H4 (cell line): ENCODE results near the gene MEGF6. TPM values are rescaled to one million over a fixed set of nuclear protein-coding genes. Genes with fewer than 3 reads are reported as not detected.

Source experiments
- DNase-seq: peaks from one replicate; pipeline ENCODE4 v3.0.0-alpha.2; 2015; ENCODE audit warnings: low spot score
- total RNA-seq: library from RNA; depleted of rRNA; stranded (reverse); fragments of >200 nt; shearing (Covaris generic); gene quantifications from 2 replicates; pipeline ENCODE4 v1.2.3, GENCODE V29; 2014

MEGF6 gene
- total RNA-seq, 1 experiment from 2014 or later: 1.1 TPM

GRCh38 chr1:3645666-3646355 is 34.5 kb upstream of the MEGF6 start:
- no peak for DNase-seq

DNA sequence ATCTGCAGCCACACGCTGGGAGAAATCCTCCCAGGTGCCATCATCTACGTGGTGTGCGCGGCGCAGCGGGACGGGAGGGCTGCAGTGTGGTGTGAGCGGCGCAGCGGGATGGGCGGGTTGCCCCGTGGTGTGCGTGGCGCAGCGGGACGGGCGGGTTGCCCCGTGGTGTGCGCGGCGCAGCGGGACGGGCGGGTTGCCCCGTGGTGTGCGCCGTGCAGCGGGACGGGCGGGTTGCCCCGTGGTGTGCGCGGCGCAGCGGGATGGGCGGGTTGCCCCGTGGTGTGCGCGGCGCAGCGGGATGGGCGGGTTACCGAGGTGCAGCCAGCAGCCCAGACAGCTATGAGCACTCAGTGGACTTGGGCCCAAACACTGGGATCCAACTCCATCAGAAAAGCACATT is 33.9 kb upstream of the MEGF6 start:
- DNase-seq: no peak

DNA sequence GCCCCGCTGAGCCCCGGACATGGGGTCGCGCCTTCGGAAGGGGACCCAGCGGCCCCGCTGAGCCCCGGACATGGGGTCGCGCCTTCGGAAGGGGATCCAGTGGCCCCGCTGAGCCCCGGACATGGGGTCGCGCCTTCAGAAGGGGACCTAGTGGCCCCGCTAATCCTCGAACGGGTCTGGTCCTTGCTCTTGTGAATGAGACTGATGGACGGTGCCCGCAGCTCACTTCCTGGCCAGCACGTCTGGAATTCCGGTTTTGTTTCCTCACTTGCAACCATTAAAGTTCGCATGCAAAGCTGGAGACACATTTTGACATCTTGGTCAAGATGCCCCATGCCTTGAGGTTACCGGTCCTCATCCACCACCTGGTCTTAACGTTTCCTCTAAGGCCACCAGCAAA is 33.0 kb upstream of the MEGF6 start:
- DNase-seq: no peak

GRCh38 chr1:3642919-3643675 is 31.8 kb upstream of the MEGF6 start:
- DNase-seq: no peak

DNA sequence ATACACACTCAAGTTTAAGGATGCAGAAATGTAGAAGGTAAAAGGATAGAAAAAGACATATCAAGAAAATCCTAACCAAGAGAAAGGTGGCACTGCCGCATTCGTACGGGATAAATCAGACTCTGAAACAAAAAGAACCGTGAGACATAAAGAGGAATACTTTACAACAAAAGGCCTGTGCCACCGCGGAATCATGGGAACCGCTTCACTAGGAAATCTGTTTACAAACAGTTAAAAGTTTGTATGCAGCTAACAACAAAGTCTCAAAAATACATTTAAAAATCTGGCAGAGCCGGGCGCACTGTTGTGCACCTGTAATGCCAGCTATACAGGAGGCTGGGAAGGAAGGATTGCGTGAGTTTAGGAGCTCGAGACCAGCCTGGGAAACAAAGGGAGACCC is 30.5 kb upstream of the MEGF6 start:
- no peak for DNase-seq

- DNase-seq: no peak
These were observed 29.9 kb upstream of the MEGF6 start for GRCh38 chr1:3641046-3641760.

DNA sequence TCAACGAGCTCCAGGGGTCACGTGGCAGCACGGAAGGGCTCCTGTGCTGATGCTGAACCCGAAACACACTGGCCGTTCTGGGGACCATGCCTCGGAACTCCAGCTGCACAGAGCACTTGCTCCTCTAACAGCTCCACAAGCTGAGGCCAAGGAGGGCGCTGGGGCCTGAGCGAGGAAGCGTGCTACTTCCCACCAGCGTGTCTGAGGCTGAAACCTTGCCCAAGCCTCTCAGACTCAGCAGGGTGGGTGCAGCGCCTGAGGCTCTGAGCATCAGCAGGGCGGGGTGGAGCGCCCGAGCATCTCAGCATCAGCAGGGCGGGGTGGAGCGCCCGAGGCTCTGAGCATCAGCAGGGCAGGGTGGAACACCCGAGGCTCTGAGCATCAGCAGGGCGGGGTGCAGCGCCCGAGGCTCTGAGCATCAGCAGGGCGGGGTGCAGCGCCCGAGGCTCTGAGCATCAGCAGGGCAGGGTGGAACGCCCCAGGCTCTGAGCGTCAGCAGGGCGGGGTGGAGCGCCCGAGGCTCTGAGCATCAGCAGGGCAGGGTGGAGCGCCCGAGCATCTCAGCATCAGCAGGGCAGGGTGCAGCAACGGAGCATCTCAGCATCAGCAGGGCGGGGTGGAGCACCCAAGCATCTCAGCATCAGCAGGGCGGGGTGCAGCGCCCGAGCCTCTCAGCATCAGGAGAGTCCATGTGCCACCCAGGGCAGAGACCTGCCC is 29.0 kb upstream of the MEGF6 start:
- DNase-seq: no peak

DNA sequence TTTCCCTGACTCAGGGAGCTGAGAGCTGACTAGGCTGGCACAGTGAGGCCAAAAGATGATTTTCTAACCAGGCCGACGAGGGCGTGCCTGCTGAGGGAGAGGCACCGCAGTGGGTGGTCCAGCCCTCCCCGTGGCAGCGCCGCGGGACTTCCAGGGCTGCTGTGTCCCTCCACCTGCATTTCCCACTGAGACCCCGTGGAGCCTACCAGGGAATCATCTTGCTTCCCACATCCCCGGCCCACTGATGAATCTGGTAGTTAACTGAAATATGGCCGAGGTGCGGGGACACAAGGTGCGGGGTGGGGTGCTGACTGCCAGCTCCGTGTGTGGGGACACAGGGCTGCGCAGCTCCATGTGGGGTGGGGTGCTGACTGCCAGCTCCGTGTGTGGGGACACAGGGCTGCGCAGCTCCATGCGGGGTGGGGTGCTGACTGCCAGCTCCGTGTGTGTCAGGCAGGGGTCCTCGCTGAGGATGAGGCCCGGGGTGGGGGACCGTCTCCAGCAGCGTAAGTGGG is 28.1 kb upstream of the MEGF6 start:
- no peak for DNase-seq

GRCh38 chr1:3638676-3639075 is 27.4 kb upstream of the MEGF6 start:
- no peak for DNase-seq

- no peak for DNase-seq
These were observed 26.7 kb upstream of the MEGF6 start for GRCh38 chr1:3638027-3638426.

GRCh38 chr1:3636531-3636930 is 25.2 kb upstream of the MEGF6 start:
- no peak for DNase-seq

- DNase-seq: no peak
These were observed 24.8 kb upstream of the MEGF6 start for GRCh38 chr1:3636080-3636479.

GRCh38 chr1:3634059-3634800 is 22.9 kb upstream of the MEGF6 start:
- DNase-seq: no peak

GRCh38 chr1:3633344-3634058 is 22.2 kb upstream of the MEGF6 start:
- no peak for DNase-seq

DNA sequence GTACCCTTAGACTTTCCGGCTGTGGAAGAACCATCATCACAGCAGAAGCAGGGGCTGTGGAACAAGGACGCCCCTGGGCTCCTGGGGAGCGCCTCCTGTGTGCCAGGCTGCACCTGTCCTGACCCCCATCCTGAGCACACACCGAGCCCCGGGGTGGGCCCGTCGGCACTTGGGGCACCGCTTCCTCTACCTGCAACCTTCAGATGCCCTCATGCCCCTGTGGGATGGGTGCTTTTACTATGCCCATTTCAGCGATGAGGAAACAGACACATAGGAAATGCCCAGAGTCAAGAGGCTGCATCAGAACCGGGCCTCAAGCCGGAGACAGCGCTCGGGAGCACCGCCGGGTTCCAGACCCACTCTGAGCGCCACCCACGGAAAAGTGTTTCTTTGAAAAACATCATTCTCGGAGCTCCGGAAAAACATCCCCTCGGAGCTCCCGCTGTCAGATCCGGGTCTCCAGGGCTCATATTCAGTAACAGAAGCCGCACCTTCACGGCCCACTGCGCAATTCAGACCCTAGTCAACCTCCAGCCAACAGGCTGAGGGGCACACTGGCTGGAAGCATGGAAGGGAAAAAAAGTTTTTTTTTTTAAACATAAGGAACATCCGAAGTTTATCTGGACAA is 21.5 kb upstream of the MEGF6 start:
- DNase-seq: no peak

DNA sequence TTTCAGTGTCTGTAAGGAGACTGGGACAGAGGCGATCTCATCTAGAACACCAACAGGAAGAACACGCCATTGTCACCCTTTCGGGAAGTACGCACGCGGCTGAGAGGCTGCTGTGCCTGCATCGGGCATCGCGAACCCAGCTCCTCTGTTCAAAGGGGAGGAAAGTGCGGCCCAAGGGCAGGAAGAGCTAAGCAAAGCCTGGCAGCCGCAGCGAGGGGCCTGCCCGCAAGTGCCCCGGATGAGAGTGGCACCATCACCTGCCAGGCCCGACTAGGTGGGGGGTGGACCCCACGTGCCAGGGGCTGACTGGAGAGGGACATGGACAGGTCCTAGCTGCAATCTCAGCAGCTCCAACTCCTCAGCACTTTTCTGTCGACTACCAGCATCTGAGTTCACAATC is 21.0 kb upstream of the MEGF6 start:
- no peak for DNase-seq

DNA sequence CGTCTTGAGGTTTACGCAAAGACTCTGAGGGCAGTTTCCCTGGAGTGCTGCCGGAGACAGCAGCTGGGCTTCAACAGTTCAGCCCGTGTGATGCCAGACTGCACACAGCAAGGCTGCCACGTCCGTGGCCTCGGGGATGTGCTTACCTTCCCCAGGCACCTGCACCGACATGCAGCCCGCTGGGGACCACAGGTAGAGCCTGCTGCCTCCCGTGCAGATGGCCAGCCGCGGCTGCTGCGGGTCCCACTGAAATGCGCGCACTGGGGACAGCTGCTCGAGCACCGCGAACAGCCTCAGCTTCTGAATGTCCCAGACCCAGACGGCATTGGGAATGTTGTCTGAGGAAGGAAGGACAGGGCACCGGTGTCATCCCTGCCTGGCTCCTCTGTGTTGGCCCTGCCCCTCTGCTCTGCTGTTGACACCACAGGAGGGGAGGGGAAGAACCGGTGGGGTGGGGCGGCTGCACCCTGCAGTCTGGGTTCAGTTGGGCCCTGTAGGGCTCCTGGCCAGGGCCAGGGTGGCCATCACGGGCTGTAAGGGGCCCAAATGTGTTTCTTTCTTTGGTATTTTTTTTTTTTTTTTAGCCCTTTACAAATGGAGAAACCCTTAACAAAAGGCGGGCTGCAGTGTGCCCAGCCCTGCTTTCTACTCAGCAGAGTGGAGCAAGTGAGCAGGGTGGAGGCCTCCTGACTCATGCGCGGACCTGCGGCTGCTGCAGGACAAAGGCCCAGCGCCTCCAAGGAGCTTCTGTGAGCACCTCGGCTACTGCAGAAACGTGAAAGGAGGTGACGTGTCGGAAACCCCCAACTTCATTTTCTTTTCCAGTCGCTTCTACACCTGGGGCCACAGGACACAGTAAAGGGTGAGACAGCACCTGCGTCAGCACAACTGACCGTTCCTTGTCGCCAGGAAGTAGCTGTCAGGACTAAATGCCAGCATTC is 20.3 kb upstream of the MEGF6 start:
- no peak for DNase-seq

- no peak for DNase-seq
These were observed 19.6 kb upstream of the MEGF6 start for GRCh38 chr1:3630914-3631313.

DNA sequence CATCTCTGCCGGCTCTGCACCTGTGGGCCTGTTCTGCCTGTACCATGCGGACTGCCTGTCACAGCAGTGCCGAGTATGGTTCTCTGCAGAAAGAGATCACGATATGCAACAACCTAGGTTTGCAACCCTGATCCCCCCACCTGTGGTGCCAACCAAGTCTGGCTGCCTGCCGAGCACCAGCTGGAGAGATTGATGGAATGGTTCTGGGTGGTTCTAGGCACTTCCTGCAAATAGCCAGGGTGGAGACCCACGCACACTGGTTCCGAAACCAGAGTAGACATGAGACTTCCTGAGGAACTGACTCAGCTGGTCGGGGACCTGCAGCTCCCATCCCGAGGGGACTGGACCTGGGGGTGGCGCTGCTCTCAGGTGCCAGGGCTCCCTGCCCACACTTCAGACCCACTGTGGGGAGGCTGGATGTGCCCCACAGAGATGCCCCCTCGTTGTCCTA is 18.9 kb upstream of the MEGF6 start:
- DNase-seq: no peak
